SU-DHL-6 (cell line): ENCODE data around the gene TM4SF20.

Source experiments
- H2AFZ ChIP-seq: fragments of 200-600 bp; sonication (generic); 2 replicates; pipeline ENCODE4 v1.6.1; 2014; ENCODE audit warnings: low read depth, mild to moderate bottlenecking, moderate library complexity, mixed read lengths, antibody characterized with exemption, low read length; ENCODE audit not compliant: severe bottlenecking
- H3F3A ChIP-seq: fragments of 200-600 bp; shearing (Covaris generic); 2 replicates; pipeline ENCODE4 v1.6.0; 2016; ENCODE audit warnings: antibody characterized with exemption, mild to moderate bottlenecking; ENCODE audit not compliant: insufficient read depth
- H3K27ac ChIP-seq: fragments of 200-600 bp; sonication (generic); 2 replicates; pipeline ENCODE4 v1.5.1; 2016; ENCODE audit warnings: low read depth, mild to moderate bottlenecking, low read length, moderate library complexity, mixed read lengths
- H3K27me3 ChIP-seq: fragments of 200-600 bp; sonication (generic), shearing (Covaris generic); 2 replicates; pipeline ENCODE4 v1.6.0; 2014; ENCODE audit warnings: mild to moderate bottlenecking, low read length
- H3K36me3 ChIP-seq: fragments of 200-600 bp; sonication (generic); 2 replicates; pipeline ENCODE4 v1.6.1; 2014; ENCODE audit warnings: mild to moderate bottlenecking, low read length, mixed read lengths
- H3K4me2 ChIP-seq: fragments of 300-600, 200-600 bp; shearing (Covaris generic), sonication (generic); 2 replicates; pipeline ENCODE4 v1.6.0; 2014; ENCODE audit warnings: low read length, low read depth, mild to moderate bottlenecking; ENCODE audit not compliant: poor library complexity, severe bottlenecking
- H3K4me3 ChIP-seq: fragments of 200-600 bp; sonication (generic); 2 replicates; pipeline ENCODE4 v1.5.1; 2014; ENCODE audit warnings: antibody characterized with exemption, low read length, mild to moderate bottlenecking, mixed read lengths; ENCODE audit not compliant: insufficient read depth, poor library complexity, severe bottlenecking
- H3K79me2 ChIP-seq: fragments of 200-600 bp; sonication (generic); 2 replicates; pipeline ENCODE4 v1.6.1; 2014; ENCODE audit warnings: mild to moderate bottlenecking, low read length, moderate library complexity; ENCODE audit not compliant: insufficient read depth
- H3K9ac ChIP-seq: fragments of 200-600 bp; sonication (generic); 2 replicates; pipeline ENCODE4 v1.7.0; 2014; ENCODE audit warnings: mild to moderate bottlenecking, low read length
- H3K9me2 ChIP-seq: fragments of 200-600 bp; sonication (generic); replicated peaks from 2 replicates; pipeline ENCODE4 v1.6.1; 2014; ENCODE audit warnings: low read length; ENCODE audit not compliant: insufficient read depth
- H3K9me3 ChIP-seq: fragments of 200-600 bp; sonication (generic); 2 replicates; pipeline ENCODE4 v1.6.1; 2014; ENCODE audit warnings: low read length, mixed read lengths; ENCODE audit not compliant: insufficient read depth
- H4K20me1 ChIP-seq: fragments of 200-600 bp; sonication (generic); 2 replicates; pipeline ENCODE4 v1.6.1; 2014; ENCODE audit warnings: low read depth, mild to moderate bottlenecking, antibody characterized with exemption, low read length, moderate library complexity, mixed read lengths
- EZH2phosphoT487 ChIP-seq: fragments of 200-600 bp; sonication (generic), shearing (Covaris generic); conservative IDR thresholded peaks from 2 replicates; pipeline ENCODE4 v1.6.1; 2018; ENCODE audit warnings: mild to moderate bottlenecking, antibody characterized with exemption, low read length, moderate library complexity, mixed read lengths
- TF ChIP-seq, protein P1 (sequence below): fragments of 200-600 bp; sonication (generic); IDR thresholded peaks from one replicate; pipeline ENCODE4 v1.5.1; 2017; ENCODE audit warnings: antibody characterized with exemption, mild to moderate bottlenecking, low read length, moderate library complexity; ENCODE audit not compliant: insufficient read depth, poor library complexity, severe bottlenecking

The TM4SF20 gene

GRCh38 chr2:227349989-227350612 lies 29.0 kb downstream of the TM4SF20 start:
- peaks cover 22% of the 10 kb centered on the region for H3K36me3 ChIP-seq
- H3K4me2 ChIP-seq, result no peak overlapping the region
- TF ChIP-seq, protein P1, sequence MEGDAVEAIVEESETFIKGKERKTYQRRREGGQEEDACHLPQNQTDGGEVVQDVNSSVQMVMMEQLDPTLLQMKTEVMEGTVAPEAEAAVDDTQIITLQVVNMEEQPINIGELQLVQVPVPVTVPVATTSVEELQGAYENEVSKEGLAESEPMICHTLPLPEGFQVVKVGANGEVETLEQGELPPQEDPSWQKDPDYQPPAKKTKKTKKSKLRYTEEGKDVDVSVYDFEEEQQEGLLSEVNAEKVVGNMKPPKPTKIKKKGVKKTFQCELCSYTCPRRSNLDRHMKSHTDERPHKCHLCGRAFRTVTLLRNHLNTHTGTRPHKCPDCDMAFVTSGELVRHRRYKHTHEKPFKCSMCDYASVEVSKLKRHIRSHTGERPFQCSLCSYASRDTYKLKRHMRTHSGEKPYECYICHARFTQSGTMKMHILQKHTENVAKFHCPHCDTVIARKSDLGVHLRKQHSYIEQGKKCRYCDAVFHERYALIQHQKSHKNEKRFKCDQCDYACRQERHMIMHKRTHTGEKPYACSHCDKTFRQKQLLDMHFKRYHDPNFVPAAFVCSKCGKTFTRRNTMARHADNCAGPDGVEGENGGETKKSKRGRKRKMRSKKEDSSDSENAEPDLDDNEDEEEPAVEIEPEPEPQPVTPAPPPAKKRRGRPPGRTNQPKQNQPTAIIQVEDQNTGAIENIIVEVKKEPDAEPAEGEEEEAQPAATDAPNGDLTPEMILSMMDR, result no peak
- no peak for TF ChIP-seq EZH2phosphoT487
- H3K79me2 ChIP-seq, result no peaks in the 10 kb centered on the region
- no peak overlapping the region for H2AFZ ChIP-seq
- H4K20me1 ChIP-seq, result no peaks in the 10 kb centered on the region
- H3K27me3 ChIP-seq, result no peaks in the 10 kb centered on the region
- H3K4me3 ChIP-seq, result no peak overlapping the region
- no peaks in the 10 kb centered on the region for H3F3A ChIP-seq
- H3K27ac ChIP-seq, result no peak overlapping the region
- no peaks in the 10 kb centered on the region for H3K9me3 ChIP-seq
- no peak overlapping the region for H3K9ac ChIP-seq
- no peaks in the 10 kb centered on the region for H3K9me2 ChIP-seq

DNA sequence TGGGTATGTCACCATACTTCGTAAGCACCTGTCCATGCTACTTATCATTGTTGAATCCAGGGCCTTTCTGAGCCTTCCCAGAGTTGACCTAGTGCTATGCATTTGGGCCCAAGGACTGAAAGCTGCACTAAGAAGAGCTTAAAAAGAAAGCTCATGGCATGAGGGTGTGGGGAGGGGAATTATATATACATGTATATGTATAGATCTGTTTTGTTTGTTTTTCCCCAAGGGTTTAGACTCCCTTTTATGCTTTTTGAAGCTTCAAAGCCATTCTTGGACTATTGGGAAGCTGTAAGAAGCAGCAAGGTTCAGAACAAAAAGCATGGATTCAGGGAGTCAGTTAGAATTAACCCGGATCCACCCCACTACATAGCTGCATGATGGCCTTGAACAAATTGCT lies 30.8 kb downstream of the TM4SF20 start:
- H3K36me3 ChIP-seq, result peaks cover 28% of the 10 kb centered on the region
- TF ChIP-seq EZH2phosphoT487, result no peak
- H3K9me2 ChIP-seq, result no peaks in the 10 kb centered on the region
- H3F3A ChIP-seq, result no peaks in the 10 kb centered on the region
- no peak overlapping the region for H3K4me2 ChIP-seq
- H2AFZ ChIP-seq, result no peak overlapping the region
- H3K9ac ChIP-seq, result no peak overlapping the region
- no peak overlapping the region for H3K4me3 ChIP-seq
- no peaks in the 10 kb centered on the region for H3K27me3 ChIP-seq
- no peaks in the 10 kb centered on the region for H3K79me2 ChIP-seq
- no peak overlapping the region for H3K27ac ChIP-seq
- H3K9me3 ChIP-seq, result no peaks in the 10 kb centered on the region
- H4K20me1 ChIP-seq, result no peaks in the 10 kb centered on the region

DNA sequence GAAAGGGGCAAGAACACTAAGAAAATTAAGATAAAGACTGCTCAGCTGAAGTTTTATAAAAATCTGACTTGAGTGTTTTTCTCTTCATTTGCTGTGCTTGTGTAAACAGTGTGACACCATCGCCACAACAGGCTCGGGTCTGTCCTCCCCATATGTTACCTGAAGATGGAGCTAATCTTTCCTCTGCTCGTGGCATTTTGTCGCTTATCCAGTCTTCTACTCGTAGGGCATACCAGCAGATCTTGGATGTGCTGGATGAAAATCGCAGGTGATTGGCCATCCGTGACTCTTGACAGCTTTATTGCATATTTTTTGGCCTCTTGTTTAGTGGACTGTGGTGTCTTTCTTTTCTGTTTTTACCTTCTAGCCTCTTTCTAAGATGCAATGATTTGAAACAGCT lies 32.0 kb downstream of the TM4SF20 start:
- Histone ChIP-seq H3K79me2 (no peaks in the 10 kb centered on the region), H3K4me3 (no peak overlapping the region), H3F3A (no peaks in the 10 kb centered on the region), H3K4me2 (no peak overlapping the region), H3K9me3 (no peaks in the 10 kb centered on the region), H3K36me3 (peaks cover 41% of the 10 kb centered on the region), H4K20me1 (no peaks in the 10 kb centered on the region; the same call in 1 of the 2 replicates), H3K9ac (no peak overlapping the region), H3K27ac (no peak overlapping the region), H3K9me2 (no peaks in the 10 kb centered on the region), H2AFZ (no peak overlapping the region), H3K27me3 (no peaks in the 10 kb centered on the region)
- no peak for TF ChIP-seq EZH2phosphoT487
- TF ChIP-seq, protein P1, result no peak

DNA sequence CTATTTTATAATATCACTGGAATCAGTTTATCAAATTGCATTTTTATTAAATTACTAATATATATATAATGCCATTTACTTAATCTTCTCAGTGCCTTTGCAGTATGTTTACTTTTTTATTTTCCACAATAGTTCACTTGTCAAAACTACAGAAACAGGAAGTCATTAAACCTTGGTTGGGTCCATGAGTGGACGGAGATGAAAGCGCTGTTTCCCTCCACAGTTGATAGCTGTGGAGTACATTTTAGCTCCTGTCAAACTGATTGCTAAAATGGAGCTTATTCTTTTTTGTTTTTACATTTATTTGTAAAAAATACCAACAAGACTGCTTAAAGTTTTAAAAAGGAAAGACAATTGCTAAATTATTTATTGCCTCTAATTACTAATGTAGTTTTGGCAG lies 34.9 kb downstream of the TM4SF20 start:
- Histone ChIP-seq H3K36me3 (peaks cover 51% of the 10 kb centered on the region), H4K20me1 (no peaks in the 10 kb centered on the region; the same call in 1 of the 2 replicates), H3K79me2 (no peaks in the 10 kb centered on the region), H3F3A (peaks cover 12% of the 10 kb centered on the region), H2AFZ (no peak overlapping the region), H3K4me3 (no peak overlapping the region), H3K9me2 (no peaks in the 10 kb centered on the region), H3K4me2 (no peak overlapping the region), H3K9ac (no peak overlapping the region), H3K9me3 (no peaks in the 10 kb centered on the region), H3K27me3 (no peaks in the 10 kb centered on the region), H3K27ac (no peak overlapping the region)
- TF ChIP-seq, protein P1, result no peak
- TF ChIP-seq EZH2phosphoT487, result no peak
